ENCODE results near the gene USP28.

Gene USP28

DNA sequence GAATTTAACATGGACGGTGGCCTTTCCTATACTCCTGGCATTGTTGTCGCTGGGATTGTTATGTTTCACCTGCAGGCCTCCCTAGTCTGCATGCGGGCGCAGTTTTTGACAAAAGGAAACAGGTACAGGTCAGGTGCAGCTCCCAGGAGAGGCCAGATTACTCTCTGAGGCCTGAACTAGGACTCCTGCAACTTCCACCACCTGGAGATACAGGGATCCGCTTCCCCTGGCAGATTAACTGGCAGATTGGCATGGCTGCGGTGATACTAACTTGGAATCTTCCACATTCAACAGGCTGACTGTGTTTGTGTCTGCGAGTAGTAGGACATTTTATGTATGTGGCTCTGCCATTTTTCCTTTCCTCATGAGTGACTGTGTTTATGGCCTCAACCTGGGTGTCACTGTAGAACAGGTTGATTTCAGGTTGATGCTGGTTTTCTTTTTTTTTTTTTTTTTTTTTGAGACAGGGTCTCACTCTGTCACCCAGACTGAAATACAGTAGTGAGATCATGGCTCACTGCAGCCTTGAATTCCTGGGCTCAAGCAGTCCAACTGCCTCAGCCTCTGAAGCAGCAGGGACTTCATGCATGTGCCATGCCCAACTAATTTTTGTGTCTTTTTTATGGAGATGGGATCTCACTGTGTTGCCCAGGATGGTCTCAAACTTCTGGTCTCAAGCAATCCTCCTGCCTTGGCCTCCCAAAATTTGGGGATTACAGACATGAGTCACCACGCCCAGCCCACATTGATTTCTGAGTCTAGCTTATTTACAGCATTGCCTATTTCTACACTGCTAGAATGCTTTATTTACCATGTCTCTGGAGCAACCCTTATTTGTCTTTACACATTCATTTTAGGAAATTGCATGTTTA is 1.7 kb upstream of the USP28 start:
- no peak for DNase-seq

DNA sequence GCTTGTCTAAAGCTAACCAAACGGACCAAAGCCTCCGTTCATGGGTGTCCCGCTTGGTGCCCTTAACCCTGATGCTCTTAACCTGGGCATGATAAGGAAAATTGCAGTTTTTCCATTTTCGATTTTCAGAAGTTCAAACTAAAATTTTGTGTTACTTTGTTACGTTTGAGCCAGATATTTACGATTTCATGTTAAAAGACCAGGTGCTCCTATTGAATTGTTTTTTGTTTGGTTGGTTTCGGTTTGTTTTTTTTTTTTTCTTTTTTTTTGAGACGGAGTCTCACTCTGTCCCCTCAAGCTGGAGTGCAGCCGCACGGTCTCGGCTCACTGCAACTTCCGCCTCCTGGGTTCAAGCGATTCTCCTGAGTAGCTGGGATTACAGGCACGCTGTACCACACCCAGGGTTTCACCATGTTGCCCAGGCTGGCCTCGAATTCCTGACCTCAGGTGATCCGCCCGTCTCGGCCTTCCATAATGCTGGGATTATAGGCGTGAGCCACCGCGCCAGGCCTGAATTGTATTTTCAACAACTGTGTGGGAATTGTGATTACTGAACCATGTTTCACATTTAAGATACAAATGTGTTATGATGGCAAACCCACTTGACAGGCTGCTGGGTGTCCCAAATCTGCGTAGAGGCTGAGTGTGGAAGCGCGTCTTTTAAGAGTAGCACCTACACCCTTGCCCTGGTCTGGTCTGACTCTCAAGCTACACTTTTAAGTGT is 864 bp upstream of the USP28 start:
- no peak for DNase-seq

DNA sequence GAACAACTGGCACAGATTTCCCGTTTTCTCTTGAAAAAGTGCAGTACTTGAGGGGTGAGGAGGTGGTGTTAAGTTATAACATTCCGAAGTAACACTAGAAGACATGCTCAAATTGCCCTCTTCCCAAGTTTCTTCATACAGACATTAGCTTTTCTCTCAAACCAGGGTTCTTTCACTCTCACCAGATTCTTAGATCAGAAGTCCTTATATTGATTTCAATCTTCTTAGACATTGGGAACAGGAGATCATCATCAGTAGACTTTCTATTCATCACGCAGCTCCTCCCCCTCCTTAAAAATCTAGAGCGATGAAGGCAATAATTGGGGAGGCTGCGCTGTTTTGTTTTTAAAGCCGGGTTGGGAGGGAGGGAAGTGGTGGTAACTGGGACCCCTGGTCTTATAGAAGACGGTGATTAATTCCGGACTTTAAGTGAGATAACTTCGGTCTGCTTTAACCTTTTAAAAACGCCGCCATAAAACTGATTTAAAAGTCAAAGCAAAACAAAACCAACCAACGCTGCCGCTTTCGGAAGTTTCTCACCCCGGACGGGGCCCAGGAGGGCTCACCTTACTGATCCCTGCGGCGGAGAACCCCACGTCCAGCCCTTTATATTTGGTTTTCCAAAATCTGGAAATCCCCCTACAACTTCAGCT is 665 bp downstream of the USP28 start:
- no peak for DNase-seq

DNA sequence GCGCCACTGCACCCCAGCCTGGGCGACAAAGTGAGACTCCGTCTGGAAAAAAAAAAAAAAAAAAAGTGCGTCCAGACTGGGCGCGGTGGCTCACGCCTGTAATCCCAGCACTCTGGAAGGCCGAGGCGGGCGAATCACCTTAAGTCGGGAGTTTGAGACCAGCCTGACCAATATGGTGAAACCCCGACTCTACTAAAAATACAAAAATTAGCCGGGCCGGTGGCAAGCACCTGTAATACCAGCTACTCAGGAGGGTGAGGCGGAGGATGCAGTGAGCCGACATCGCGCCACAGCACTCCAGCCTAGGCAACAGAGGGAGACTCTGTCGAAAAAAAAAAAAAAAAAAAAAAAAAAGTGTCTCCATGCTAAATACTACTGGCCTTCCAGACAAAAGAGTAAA is 1.3 kb downstream of the USP28 start:
- DNase-seq: no peak

DNA sequence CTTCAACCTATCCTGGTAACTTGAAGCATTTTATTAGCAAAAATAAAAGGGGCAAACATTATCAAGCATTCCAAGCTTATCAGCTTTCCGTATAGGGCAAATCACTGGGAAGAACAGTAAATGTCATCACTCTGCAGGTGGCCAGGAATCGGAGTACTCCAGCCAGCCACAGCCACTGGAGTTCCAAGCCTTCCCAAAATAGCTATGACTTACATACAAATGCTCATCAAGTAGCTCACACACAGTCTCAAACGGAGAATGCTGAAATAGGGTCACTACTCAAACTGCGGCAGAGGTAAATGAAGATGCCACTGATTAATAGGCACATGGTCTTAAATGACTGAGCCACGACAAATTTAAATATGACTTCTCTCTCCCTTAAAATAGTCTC is 2.1 kb downstream of the USP28 start:
- no peak for DNase-seq

DNA sequence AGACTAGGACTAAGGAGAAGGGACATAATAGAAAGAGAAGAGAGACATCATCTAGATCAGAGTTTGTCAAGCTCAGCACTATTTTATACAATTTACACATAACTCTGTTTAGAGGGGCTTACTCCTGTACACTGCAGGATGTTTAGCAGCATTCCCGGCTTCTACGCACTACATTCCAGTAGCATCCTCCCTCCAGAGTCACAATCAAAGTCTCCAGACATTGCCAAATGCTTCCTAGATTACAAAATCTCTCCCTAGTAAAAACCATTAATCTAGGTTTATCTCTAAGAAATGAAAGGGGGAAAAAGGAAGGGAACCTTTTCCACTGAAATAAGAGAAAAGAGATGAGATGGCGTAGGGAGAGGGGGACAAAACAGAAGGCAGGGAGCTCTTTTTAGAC is 4.0 kb downstream of the USP28 start:
- no peak for DNase-seq

DNA sequence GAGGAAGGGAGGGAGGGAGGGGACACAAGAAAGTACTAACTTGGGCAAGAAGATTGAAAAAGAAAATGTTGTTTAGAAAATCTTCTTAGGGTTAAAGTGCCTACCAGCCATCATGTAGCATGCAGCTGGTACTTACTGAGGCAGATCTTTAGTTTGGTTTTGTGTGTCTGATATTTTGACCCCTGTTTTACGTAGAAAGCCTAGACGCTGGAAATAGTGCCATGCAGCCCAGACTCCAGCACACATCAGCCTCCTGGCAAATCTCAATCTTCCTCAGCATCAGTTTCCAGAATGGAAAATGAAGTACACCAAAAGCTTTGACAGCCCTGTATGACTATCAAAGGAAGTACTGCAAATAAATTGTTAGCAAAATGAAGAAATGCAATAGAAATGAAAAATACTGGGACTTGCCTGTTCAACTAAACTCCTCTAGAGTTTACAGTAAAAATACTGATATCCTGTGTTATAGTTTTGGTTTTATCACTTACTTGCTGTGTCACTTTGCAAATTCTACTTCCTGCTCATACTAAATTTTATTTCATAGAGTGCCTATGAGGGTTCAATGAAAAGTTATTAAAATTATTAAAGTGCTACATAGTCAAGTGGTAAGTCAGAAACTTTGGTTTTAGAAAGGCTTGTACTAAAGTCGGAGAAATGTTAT is 7.4 kb downstream of the USP28 start:
- no peak for DNase-seq

DNA sequence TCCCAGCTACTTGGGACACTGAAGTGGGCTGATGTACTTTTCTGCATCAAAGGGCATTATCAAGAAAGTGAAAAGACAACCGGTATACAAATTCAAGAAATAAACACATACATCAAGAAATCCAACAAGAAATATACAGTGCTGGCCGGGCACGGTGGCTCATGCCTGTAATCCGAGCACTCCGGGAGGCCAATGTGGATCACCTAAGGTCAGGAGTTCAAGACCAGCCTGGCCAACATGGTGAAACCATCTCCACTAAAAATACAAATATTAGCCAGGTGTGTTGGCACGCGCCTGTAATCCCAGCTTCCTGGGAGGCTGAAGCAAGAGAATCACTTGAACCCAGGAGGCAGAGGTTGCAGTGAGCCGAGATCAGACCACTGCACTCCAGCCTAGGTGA is 9.5 kb downstream of the USP28 start:
- DNase-seq: no peak

DNA sequence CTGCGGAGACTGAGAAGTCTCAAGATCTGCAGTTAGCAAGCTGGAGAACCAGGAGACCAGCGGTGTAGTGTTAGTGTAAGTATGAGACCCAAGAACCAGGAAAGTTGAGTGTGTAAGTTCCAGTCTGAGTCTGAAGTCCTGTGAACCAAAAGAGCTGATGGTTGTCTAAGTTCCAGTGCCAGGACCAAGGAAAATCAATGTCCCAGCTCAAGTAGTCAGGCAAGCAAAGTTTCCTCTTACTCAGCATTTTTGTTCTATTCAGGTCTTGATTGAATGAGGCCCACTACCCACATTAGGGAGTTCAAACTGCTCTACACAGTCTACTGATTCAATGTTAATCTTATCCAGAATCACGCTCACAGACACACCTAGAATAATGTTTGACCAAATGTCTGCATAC is 11.0 kb downstream of the USP28 start:
- DNase-seq: no peak

DNA sequence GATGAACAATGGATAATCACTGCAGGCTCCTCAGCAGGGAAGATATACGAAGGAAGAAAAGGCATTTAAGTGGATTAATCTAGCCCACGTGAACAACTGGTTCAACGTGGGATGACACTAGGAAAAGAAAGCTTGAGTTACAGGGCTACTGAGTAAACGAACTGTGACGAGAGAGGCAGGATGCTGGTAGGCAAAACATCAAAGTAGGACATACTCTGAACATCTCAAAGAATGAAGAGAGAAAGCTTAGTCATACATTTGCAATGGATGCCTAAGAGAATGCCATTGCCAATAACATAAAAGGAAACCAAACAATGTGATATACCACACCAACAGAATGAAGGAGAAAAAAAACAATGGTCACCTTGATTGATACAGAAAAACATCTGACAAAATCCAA is 12.9 kb downstream of the USP28 start:
- DNase-seq: no peak

DNA sequence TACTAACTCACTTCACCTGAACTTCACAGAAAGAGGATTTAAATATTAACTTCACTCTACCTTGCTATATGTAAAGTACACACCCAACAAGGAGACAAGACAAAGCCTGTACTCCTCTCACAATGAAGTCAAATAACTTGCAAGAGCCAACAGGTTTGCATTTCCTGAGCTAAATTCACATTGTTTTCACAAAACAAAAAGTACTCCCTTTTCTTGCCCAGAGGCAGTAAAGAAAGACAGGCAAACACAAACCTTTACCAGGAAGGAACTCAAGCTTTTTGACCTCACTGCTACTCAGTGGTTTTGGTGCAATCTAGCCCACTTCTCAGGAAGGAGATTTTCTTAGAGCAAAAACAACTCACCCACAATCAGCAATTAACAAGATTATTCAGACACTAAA is 15.7 kb downstream of the USP28 start:
- no peak for DNase-seq

DNA sequence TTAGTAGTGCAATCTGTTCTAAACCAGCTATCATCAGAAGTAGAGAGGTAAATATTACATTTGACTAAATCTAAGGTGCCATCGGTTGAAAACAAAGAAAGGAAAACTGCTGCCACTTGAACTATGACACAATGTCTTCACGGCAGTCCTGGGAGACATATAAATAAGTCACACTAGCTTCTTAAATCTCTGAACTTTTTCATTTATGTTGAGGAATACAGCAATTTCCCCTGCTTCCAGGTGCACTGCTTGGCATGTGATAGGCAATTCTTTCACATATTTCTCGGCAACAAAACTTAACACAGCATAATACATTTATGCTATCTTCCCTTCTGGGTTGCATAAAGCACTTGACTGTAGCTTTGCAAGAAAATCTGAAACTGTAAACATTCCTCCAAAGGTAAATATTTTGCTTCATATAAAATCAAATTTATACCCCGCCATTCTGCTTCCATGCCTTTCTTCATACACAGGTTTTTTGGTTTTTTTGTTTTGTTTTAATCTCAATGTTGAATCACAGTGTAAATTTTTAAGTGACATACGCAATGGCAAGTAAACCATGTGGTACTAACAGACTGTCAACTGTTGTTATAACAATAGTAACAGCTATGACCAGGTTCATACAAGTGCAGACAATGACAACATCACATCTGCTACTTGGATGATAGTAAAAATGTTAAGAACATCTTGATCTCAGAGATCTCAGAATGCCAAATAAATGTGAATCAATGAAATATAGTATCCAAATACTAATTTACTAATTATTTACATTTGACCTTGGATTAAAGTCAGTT is 18.2 kb downstream of the USP28 start:
- no peak for DNase-seq

DNA sequence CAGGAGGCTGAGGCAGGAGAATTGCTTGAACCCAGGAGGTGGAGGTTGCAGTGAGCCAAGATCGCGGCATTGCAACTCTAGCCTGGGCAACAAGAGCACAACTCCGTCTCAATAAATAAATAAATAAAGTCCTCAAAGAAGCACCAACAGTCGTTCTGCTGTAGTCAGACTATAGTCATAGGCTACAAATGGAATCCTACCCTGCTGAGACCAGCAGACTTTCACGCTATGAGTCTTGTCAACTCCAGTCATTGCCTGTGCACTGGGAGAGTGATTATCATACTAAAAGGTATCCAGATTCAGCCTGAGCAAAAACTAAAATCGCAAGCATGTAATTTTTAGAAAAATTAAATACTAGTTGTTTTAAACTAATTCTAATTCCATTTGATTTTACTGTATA is 19.6 kb downstream of the USP28 start:
- DNase-seq: no peak

DNA sequence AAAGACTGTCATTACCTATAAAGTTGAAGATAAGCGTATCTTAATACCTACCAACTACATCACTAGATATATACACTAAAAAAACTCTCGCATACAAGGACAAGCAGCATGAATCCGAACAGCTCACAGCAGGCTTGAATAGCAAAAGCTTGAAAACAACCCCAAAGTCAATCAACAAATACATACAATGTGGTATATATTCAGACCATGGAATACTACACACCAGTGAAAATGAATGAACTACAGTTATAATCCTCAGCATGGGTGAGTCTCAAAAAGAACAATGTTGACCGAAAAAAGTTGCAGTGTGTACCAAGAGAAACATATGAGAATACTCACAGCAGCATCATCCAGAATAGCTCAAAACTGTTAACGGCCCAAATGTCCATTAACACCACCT is 25.2 kb downstream of the USP28 start:
- DNase-seq: no peak

DNA sequence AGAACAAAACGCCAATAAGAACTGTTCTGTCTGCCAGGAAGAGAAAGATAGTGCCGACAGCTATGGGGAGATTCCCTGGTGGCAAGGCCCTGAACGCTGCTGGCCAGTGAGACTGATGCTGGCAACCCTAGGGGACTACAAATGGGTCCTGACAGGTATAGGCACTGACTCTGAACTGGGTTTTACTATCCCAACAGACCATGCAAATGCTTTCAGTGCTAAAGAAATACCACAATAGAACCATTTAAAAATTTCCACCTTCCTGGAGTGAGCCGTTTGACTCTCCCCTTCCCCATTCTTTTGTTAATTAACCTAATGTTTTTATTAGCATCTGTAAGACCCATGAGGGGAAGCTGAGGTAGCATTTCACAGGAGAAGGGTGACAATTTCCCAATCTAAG is 25.7 kb downstream of the USP28 start:
- no peak for DNase-seq

DNA sequence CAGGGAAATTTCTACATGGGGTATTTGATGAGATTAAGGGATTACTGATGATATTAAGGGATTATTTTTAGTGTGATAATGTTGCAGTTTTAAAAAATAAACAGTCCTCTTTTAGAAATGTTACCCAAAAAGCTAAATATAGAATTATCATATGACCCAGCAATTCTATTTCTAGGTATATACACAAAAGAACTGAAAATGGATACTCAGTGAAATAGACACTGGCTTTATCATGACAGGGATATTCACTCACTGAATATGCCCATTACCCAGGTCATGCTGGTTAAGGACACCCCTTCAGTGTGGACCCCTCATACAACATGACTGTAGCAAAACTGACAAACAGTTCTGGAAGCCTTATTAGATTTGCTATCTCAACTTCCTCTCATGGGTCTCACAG is 27.8 kb downstream of the USP28 start:
- no peak for DNase-seq

DNA sequence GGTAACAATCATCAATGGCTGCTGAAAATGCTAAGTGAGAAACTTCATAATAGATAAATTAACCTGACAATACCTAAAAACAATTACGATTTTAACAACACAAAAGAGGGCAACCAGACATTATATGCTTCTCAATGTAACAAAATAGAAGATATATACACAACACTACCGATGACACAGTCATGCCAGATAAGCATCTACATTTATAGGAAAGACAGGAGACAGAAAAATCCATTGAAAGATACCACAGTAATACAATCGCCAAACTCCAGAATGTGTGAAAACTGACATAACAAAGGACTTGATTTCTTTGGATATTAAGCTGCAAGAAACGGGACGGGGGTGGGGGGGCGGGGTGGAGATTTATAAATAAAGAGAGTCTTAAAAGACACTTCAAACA is 28.3 kb downstream of the USP28 start:
- no peak for DNase-seq

DNA sequence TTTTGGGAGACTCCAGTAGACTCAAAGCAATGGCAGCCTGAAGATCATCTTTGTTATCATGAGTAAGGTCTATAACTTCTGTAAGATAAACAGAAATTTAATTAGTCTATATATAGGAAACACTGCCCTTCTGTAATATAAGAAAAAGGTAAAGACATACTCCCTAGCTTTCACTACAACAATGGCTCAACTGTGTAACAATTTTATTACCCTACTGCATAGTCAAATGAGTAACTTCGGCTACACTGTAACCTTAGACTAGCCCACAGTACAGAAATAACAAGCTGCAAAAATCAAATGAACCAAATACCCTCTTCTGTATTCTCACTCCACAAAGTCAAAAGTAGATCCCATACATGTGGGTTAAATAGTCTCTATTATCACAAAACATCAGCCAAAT is 33.7 kb downstream of the USP28 start:
- DNase-seq: no peak

DNA sequence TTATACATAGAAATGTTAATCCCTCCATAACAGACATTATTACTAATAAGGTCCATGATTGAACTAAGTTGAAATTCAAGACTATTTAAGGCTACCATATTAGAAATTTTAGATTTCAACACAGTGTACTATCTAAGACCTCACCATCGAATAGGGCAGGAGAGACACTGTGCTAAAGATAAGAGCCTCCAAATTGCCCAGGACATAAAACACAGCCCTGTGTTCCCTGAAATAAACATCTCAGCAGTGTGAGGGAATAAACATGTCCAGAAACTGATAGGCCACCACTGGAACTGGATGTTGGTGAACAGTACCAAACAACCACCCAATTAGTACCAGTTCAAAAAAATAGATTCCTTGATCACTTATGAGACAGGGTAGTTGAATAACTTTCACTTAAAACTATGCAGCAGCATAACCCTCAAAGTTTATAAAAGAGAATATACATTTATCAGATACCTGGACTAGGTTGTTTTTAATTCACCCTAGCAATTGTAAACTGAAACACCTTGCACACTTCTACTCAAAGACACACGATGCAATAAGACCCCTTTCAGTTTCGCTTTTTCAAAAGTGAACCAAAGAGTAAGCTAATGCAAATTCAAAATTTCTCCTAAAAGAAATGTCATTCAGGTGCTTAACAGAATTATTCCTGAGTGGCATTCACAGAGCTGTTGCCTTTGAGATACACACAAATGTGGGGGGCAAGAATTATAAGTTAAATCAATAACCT is 34.3 kb downstream of the USP28 start:
- no peak for DNase-seq

DNA sequence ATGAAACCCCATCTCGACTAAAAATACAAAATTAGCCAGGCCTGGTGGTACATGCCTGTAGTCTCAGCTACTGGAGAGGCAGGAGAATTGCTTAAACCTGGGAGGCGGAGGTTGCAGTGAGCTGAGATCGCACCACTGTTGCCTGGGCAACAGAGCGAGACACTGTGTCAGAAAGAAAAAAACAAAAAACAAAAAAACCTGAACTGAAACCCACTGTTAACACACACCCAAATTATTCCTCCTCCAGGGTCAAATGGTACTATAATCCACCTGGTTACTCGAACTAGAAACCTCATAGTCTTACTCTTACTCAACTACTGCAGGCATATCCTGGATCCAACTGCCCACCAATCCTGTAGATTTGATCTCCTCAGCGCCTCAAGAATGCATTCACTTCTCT is 35.5 kb downstream of the USP28 start:
- DNase-seq: no peak

DNA sequence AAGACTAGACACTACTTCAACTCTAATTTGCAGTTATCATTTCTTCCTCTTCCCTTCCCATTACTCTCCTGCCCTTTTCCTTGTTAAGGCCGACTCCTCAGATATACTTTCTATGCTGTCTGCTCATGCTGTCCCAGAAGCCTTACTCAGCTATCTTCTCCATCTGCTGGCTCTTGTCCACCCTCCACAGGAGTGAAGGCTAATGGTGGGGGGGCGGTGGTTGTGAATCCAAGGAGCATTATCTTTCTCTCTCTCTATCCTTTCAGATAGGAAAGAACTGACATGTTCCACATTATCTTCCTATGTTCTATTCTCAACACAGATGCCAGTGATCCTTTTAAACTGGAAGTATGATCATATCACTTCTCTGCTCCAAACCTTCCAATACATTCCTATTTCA is 37.4 kb downstream of the USP28 start:
- DNase-seq: no peak

DNA sequence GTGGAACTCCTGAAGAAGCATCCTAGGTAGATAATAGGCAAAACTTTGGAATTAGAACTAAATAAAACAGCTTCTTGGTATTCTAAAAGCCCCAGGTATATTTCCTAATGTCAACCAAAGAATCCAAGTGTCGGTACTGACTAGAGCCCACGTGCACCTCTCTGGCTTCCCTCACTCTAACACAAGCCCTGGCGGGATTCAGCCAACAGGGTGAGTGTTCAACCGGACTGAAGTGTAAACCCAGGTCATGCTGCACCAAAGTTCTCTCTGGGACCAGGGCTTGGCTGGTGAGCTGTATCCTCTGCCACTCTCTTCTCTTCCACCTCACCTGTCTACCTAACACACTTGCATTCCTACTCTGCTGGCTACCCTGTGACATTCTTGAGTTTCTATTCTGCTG is 40.1 kb downstream of the USP28 start:
- DNase-seq: no peak

Data from stimulated activated CD8-positive, alpha-beta memory T cell treated with anti-CD3 and anti-CD28 coated beads, Interleukin-4, amount 100 ng/mL, for 48 hours (primary cell).